Measurements from ENCODE around the gene TMEM81.
A peak's percentile ranks its signal among the peaks of the same experiment; 100 is the strongest.

The TMEM81 gene

DNA sequence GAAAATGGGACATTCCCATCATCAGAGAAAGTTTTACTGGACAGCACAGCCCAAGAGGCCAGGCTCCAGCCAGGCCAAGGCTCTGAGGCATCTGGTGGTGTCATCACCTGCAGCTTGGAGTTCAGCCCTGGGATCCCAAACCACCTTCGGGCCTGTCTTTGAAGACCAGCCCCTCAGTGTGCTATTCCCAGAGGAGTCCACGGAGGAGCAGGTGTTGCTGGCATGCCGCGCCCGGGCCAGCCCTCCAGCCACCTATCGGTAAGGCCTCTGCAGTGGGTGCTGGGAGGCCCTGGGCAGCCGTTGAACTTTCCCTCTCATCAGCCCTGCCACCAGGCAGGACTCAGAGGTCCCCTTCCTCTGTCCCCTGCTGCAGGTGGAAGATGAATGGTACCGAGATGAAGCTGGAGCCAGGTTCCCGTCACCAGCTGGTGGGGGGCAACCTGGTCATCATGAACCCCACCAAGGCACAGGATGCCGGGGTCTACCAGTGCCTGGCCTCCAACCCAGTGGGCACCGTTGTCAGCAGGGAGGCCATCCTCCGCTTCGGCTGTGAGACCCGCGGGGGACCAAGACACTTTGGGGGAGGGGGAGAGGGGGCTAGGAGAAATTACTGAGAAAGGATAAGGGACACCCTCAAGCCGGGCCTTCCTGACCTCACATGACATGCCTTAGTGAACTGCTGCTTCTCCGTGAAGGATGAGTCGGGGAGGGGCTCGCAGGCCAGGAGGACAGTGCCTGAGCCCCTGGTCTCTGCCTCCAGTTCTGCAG, 26.3 kb downstream of the TMEM81 start:
- DNase-seq = no peak

- DNase-seq = no peak
These were observed 27.2 kb downstream of the TMEM81 start for GRCh38 chr1:205056956-205057568.

GRCh38 chr1:205056188-205056611, 28.1 kb downstream of the TMEM81 start:
- DNase-seq = no peak

GRCh38 chr1:205054013-205054412, 30.2 kb downstream of the TMEM81 start:
- no peak for DNase-seq

DNA sequence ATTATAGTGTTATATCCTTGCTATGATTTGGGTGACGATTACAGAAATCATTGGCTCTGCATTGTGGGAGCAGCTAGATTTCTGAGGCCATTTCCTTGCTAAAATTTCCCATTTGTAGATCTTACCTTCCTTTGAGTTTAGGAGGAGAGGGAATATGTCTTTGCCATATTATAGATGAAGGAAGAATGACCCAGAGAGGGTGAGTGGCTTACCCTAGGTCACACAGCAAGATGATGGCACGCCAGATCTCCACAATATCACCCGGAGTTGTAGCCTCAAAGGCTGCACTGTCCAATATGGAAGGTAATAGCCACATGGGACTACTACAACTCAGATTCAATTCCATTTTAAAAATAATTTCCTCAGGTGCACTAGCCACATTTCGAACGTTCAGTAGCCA, 31.0 kb downstream of the TMEM81 start:
- DNase-seq = no peak

DNA sequence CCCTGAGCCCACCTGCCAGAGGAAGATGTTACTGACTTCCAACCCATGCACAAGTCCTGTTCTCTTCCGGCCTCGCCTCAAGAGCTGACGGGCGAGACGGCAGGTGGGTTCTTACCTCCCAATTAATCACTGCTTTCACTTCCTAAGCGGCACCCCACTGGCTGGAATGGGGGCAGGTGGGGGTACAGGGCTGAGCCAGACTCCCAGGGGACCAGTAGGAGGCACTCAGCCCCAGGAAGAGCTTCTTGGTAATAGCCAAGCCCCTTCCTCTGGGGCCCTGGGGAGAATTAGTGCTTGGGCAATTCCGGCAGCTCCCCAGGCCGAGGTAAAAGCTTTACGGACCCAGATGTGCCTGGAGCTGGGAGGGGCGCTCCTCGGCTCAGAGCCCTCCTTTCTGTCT, 31.6 kb downstream of the TMEM81 start:
- DNase-seq = no peak

DNA sequence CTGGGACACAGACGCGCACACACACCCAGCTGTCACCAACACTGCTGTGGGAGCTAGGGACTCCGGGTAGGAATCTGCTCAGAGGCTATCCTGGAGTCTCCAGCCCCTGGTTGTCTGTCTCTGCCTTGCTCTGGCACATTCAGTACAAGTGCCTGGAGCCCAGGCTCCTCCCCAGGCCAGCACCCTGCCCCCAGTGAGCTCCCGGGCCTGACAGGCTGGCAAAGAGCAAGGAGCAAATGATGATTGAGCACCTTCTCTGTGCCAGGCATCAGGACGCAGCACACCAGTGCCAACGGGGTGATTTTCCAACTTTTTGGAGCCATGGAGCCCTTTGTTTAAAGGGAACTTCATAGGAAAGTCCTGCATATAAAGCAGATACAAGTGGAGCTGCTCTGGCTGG, 34.8 kb downstream of the TMEM81 start:
- no peak for DNase-seq

DNA sequence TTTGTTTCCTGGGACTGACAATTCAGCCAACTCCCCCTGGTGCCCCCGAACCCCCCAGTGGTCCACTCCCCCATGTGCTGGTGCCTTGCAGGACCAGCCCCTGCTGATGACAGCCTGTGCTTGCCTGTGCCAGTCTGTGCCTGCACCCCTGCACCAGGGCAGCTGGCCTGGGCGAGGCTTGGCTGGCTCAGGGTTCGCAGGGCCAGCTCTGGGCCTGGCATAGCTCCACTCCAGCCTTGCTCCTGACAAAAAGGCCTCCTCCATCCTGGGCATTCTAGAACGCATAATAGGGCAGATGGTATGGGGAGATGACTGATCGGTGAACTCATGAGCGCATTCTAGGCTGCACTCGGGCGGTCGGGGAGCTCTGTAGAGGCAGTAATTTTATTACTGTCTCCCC, 35.9 kb downstream of the TMEM81 start:
- no peak for DNase-seq

DNA sequence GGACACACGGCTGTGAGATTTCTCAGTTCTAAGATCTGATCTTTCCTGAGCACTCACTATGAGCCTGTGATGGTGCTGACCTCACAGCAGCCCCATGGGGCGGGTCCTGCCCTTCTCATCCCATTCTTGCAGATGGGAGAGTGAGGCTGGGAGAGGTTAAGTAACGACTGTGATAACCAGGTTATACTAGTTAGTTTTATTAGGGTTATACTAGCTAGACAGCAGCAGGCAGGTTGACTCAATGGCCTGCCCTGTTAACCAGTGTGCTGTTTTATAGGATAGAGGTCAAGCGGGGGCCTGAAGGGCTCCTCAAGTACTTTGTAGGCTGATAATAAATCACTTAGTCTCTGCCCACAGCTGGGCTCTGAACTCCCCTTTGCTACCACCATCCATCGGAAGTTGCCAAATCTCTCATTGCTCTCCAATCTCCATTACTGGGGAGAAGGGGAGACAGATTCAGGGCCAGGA, 36.5 kb downstream of the TMEM81 start:
- no peak for DNase-seq

GRCh38 chr1:205046870-205047269, 37.4 kb downstream of the TMEM81 start:
- no peak for DNase-seq

DNA sequence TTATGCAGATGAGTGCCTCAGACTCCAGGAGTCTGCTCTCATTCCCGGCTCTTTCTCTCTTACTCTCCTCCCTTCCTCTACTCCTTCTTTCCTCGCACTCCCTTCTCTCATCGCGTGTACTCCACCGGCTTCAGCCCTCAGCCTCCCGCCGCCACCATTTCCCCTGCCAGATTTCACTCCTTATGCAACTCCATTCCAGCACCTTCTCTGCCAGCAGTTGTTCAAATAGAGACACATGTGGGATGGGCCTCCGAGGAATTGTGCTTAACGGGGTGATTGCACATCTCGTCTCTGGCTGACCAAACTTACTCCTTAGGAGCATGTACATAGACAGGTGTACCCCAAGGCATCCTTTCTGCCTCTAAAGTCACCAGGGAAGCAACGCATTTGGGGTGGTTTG, 39.1 kb downstream of the TMEM81 start:
- no peak for DNase-seq

DNA sequence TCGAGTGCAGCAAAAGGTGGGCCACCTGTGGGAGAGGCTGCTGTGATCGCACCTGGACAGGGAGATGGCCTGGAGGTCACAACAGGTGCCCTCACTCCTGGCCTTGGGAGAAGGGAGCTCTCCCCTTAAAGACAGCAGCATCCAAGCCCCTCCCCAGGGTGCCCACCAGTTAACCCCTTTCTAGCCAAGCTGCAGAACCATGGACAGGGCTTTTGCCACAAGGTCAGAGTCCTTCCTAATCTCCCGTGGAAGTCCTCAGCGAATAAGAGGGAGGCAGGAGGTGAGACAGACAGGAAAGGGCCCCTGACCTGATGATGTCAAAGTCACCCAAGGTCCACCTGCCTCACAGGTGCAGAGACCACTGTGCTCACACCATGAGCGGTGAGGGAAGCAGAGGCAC, 39.5 kb downstream of the TMEM81 start:
- DNase-seq = no peak

DNA sequence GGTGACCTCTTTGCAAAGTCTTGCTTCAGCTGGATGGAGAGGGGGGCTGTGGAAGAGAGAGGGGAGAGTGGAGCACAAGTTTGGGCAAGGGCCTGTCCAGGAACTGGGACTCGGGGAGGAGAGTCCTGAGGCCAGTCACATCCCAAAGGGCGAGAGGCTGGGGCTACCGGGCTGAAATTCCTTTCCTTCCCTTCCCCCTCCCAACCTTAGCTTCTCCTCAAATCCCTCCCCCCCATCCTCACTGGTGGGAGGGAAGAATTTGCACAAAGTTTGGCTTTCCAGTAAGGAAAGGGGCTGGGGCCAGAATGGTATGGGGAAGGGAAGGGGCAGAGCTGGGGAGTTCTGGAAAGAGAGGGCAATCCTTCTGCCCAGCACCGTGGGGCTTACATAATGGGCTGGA, 40.4 kb downstream of the TMEM81 start:
- no peak for DNase-seq

DNA sequence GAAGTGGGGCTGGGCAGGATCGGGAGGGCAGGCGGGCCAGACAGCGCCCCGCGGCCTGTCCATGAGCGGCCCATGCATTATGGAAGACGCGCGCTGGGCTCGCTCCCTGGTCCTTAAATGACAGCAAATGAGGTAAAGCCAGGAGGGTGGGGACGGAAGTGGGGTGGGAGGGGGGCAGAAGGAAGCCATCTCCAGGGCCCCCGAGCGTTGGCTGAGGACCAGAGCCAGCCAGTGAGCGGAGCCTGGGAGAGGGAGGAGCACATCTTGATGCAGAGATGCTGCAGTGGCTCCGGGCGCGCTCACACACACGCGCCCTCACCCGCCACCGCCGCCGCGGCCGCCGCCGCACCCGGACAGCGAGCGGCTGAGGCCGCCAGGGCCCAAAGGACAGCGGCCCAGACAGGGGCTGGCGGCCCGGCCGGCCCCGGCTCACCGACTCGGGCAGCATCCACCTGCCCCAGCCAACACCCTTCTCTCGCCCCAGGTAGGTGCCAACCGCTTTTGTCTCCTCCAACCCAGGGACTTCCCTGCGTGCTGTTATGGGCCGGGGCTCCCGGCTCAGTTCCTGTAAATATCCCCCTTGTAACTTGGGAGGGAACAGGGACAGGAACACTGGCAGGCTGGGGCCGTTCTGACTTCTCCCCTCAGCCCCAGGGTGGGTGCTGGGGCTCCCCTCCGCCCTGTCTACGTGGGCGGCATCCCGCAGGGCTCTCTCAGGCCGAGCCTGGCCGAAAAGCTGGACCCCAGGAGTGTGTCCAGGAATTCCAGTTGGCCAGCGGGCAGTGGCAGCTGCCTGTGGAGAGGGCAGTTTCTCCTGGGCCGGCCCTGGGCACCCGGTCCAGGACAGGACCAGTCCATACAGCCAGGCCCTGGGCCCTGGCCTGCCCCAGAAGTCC, 41.1 kb downstream of the TMEM81 start, which contains the start of gene CNTN2:
Gene CNTN2 (plus strand): TSS at position 302 of the 896 bp plus-strand sequence. CDS start 9,974 bp downstream, outside the sequence.
- peak; percentile 3 for DNase-seq

- DNase-seq = no peak
These were observed 42.0 kb downstream of the TMEM81 start for GRCh38 chr1:205041998-205042910.

GRCh38 chr1:205041001-205041715, 43.1 kb downstream of the TMEM81 start:
- DNase-seq = no peak

DNA sequence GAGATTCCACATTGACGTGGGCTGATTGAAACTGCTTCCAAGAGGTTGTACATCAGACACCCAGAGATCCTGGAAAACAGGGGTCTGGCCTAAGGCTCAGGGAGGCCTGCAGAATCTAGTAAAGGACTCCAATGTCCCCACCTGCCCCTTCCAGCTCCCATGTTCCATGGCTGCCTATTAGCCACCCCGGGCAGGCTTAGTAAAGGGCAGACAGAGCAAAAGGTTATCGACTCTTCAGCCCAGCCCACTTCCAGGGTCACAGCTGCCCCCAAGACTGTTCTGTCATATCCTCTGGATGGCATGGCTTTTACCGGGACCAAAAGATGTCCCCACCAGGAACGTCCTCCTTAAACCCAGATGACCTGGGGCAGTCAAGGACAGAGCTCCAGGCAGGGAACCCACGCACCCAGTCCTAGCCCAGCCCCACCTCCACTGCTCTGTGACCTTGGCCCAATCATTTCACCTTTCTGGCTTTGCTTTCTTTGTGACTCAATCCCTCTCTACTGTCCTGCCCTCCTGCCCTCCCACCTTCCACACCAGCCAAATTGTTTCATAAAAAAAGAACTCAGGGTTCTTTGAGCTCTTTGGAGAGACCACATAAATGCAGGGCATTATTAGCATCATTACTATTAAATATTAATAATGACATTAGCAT, 46.0 kb downstream of the TMEM81 start:
- no peak for DNase-seq

DNA sequence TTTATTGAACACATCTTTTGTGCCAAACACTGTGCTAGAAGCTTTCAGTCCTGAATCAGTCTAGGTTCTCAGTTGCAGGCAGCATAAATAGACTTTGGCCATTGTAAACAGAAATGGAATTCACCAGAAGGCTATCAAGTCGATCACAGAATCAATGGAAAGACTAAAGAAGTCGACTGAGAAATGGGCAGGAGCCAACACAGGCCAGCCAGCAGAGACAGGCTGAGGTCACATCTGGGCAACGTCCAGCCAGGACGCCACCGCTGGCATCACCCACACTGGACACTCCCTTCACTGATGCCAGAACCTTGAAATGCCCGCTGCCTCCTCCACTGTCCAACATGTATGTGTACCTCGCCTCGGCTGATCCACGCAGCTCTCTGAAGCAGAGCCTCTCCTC, 46.7 kb downstream of the TMEM81 start:
- DNase-seq = no peak

Data from NCI-H1417 treated with DMSO at 0.1 percent for 48 hours (cell line).